Measurements from ENCODE around the gene GLIS1.
"Not testable (repeated sequence)": the region's sequence is repeated elsewhere in the genome, so short reads cannot be mapped to it uniquely, and the experiment has no call there.

Gene GLIS1

DNA sequence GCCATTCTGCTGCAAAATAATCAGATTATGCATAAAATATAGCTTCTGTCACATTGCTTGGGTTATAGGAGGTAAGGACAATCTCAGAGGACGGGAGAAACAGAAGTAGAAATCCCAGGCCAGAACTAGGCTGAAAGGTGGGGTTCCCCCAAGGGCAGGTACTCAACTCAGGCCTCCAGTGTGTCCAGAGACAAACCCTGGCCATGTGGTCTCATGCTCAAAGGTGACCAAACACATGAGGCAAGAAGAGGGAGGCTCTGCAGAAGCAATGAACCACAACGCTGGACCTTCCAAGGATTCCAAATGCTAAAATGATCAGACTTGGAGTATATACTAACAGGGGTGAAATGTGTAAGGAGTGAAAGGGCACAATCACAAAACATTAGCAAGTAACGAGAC is 176.0 kb downstream of the GLIS1 start:
- no peak for DNase-seq (ENCODE audit: low read depth in 2 of 2, low spot score in 1 of 2)

DNA sequence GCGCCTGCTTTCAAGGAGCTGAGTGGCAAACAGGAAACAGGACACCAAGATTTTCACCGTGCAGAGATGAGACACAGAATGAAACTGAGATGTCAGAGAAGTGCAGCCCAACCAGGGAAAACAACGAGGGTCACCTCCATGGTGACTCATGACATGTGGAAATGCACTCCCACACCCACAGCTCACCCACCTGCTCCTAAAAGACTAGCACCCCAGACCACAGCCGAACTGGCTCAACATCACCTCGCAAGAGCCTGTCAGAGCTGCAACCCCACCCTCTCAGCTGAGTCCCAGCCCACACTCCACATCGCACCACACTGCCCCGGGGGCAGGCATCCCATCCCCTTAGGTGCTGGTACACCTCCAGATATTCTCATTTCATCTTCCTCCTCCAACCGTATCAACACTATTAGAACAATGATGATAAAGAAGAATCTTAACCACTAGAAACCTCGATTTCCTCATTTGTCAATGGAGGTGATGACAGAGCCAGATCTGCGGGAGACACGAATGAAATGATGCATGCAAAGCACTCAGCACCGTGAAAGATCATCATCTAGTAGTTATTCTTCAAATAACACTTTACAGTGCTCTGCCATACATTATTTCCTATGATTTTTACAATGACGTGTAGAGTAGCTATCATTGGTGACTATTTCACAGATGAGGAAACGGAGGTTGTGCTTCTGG is 176.5 kb downstream of the GLIS1 start:
- no peak for DNase-seq (ENCODE audit: low read depth in 2 of 2, low spot score in 1 of 2)

DNA sequence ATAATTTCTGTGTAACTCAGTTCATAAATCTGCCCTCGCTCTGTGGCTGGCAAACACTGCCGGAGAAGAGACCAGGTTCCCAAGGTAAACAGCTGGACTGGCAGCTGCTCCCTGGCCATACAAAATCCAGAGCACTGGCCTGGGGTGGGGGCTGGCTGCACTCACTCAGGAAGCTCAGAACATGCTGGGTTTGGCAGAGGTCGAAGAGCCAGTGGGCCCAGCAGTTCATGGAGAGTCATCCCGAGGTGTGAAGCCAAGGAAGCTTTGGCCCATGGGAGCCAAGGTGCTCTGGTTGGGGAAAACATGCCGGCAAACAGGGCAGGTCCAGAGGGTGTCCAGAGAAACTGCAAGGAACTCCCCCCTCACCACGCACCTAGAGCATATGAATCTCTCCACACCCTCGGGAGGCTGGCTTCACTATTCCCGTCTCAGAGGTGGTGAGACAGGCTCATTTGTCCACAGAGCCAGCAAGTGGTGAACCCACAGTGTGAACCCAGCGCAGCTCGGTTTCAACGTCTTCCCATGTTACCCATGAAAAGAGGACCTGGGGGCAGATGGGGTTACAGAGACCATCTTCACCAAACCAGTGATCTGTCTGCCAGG is 177.4 kb downstream of the GLIS1 start:
- no peak for DNase-seq (ENCODE audit: low read depth in 2 of 2, low spot score in 1 of 2)

DNA sequence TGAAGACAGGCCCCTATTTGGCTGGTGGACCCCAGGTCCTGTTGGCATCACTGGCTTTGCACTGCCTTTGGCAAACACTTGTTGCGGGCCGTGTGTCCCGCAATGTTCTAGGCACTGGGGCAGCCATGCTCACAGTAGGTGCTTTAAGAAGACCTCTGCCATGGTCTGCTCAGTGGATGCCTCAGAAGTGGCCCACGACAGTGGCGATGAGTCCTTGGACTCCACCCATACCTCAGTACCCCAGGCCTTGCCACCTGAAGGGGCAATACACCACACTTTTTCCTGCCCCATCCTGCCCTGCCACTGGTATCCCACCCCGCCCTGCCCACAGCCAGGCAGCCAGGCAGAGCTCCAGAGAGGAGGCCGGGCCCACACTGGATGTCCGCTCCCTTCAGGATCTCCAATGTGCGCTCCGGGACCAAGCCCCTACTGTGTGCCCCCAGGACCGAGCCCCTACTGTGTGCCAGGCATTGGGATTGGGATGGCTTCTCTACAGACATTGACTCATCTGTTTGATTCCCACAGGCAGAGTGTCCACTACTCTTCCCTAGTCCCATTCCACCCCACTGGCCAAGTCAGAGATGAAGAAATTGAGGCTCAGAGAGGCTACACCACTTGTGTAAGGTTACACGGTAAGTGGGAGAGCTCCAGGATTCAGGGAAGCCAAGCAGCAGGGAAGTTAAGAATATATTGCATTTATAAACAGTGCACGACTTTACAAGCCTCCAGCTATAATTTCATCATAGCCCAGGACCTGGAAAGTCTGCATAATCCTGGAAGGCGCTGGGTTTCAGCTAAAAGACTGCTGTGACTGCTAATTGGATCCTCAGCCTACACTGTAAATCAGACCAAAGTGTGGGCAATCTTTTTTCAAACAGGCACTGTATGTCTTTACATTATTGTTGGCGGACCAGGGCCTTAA is 178.1 kb downstream of the GLIS1 start:
- DNase-seq (ENCODE audit: low read depth in 2 of 2, low spot score in 1 of 2): no peak

DNA sequence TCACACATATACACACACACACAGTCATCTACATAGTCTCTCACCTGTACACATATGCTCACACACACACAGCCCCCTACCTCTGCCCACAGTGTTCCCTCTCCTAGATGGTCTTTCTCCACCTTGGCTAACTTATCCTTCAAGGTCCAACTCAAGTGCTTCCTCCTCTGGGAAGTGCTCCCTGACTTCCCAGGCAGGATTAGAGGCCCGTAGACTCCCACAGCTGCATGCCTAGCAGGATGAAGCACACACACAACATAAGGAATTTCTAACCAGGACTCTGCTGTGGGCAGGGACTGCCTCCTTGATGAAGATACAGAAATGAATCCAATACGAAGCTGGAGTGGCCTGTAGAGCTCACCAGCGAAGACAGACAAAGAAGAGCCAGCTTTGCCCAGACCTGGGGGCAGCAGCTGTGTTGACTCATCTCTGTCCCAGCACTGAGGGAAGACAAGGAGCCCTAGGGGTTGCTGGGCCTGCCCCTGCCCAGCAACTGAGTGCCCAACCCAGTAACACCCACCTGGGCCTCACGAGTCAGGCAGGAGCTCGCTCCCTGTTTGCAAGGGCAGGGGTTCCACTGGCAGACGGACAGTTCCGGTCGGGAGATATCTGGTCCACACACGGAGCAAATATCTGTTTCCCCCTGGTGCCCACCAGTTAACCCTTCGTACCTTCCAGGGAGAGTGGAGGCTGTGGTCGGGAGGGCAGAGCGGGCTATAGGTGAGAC is 178.9 kb downstream of the GLIS1 start:
- no peak for DNase-seq (ENCODE audit: low read depth in 2 of 2, low spot score in 1 of 2)

GRCh38 chr1:53559391-53559815 is 179.6 kb downstream of the GLIS1 start:
- no peak for DNase-seq (ENCODE audit: low read depth in 2 of 2, low spot score in 1 of 2)

DNA sequence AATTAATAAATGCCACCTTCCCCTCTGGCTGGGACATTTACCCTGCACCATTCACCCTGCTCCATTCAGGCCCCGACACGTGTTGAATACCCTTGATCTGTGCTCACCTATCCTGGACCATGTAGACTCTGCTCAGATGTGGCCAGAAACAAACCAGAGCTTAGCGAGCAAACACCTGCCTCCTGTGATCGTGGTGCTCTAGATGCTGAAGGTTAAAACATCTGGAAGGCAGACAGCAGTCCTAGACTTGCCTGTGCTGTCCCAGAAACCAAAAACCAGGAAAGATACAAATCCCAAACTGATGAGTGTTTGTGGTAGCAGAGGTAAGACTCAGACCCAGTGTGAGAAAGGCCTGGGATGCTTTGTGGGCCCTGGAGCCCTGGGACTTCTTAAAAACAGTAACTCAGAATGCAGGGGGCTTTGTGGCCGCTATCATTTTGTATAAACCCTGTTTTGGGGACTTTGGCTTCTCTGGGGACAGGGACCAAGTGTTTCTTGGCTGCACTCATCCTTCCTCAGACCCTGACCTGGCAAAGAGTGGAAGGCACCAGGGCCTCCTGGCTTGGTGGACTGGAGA is 180.1 kb downstream of the GLIS1 start:
- DNase-seq (ENCODE audit: low read depth in 2 of 2, low spot score in 1 of 2): no peak

DNA sequence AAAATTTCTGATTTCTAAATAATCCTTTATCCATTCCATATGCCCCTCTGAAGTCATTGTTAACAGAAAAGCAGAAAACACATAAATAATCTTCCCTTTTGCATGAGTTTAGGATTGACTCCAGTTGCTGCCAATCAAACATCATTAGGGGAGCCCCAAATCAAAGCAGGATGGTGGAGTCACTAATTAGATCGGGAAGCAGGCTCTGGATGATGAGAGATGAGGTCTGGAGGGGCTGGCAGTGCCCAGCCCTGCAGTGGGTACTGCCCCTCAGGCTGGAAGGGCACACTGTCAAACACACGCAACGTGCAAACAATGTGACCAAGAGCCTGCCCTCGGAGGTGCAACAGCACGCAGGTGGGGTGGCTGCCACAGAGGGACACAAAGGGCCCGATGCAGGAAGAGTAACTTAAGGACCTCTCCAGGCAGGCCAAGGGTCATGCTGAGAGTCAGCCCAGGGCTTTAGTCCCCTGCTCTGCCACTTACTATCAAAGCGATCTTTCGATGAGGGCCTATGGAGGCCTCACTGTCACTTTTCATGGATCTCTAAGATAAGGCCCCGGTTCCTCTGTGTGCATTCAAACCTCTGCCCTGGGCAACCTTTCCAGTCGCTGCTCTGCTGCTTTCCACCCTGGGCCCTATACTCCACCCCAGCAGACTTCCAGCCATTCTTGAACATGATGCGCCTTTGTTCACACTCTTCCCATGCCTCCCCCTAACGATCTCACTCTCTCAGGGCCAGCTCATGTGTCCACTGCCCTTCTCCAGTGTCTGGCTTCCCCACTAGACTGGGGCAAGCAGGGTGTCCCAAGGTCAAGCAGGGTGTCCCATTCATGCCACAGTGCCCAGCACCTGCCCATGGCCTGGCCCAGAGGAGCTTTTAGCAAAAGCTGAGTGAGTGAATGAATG is 180.9 kb downstream of the GLIS1 start:
- no peak for DNase-seq (ENCODE audit: low read depth in 2 of 2, low spot score in 1 of 2)

DNA sequence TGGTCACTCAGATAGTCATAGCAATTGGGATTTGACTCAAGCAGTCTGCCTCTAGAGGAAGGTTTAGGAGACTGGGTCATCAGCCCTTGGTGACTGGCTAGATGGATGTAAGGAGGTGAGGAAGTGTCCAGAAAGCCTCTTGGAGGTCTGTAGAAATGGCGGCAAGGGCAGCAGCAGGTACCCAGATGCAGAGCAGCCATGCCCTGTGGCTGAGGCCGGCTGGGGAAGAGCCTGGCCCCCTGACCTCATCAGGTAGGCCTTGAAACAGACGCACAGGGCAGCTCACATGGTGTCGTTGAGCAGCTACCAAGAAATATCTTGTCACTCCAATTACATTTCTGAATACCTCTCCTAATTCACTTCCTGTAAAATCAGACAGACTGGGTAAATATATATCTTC is 181.6 kb downstream of the GLIS1 start:
- no peak for DNase-seq (ENCODE audit: low read depth in 2 of 2, low spot score in 1 of 2)

- DNase-seq (ENCODE audit: low read depth in 2 of 2, low spot score in 1 of 2): no peak
Observed at GRCh38 chr1:53556657-53557227, 182.2 kb downstream of the GLIS1 start.

- not testable (repeated sequence) for DNase-seq (ENCODE audit: low read depth in 2 of 2, low spot score in 1 of 2)
Observed at GRCh38 chr1:53555620-53556326, 183.2 kb downstream of the GLIS1 start.

GRCh38 chr1:53554592-53555305 is 184.2 kb downstream of the GLIS1 start:
- no peak for DNase-seq (ENCODE audit: low read depth in 2 of 2, low spot score in 1 of 2)

- DNase-seq (ENCODE audit: low read depth in 2 of 2, low spot score in 1 of 2): no peak
Observed at GRCh38 chr1:53553734-53554509, 185.0 kb downstream of the GLIS1 start.

DNA sequence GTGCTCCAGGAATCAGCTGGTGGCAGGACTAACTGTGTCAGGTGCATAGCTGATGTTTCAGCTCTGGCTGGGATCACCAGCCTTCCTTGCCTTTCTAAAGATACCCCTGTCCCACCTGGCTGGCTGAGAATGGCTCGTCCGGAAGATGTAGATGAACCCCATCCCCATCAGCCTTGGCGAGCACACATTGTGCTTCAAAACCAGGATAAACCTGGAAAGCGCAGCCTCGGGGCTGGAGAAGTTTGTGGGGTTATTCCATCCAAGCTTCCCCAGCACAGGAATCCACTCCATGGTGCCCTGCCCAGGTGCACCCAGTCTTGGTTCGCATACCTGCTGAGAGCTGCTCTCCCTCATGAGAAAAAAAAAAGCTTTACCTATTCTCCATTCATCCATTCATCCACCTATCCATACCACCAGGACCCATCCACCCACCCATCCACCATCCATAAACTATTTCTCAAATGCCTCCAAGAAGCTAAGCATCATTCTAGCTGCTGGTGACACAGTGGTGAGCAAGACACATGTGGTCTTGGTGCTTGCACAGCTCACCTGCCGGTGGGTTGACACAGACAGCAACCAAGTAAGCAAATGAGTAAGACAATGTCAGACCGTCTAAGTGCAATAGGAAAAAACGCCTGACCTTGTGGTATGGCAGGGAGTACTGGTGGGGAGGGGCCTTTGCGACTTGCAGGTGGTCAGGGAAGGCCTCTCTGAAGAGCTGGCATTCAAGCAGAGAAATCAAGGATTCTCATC is 185.8 kb downstream of the GLIS1 start:
- no peak for DNase-seq (ENCODE audit: low read depth in 2 of 2, low spot score in 1 of 2)

DNA sequence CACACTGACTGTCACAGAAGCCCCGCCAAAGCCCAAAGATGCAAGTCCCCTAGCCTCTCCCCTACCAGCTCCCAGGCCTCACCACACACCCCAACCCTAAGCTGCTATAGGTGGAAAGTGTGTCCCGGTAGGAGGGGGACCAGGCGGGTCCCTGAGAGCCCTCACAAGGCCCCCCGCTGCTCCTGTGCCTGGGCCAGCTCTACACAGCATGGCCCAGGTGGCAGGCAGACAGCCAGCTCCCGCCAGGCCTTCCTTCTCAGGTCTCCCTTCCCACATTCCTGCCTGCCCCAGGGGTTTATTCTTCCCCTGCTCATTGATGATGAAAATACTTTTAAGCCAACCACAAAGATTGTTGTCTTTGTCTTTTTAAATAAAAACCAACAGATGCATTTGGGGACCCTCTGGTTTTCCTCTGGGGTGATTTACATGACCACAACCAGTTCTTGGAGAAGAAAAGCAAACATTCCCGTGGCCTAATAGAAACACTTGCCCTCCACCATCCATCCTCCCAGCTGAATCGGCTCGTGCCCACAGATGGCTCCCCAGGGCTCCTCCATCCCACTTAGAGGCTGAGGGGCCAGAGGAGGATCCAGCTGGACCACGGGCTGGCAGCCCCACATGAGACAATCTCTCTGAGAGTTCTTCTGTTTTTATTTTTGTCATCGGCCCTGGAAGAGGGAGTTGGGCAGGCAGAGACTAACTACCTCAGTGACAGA is 186.7 kb downstream of the GLIS1 start:
- DNase-seq (ENCODE audit: low read depth in 2 of 2, low spot score in 1 of 2): no peak

GRCh38 chr1:53551428-53551995 is 187.5 kb downstream of the GLIS1 start:
- no peak for DNase-seq (ENCODE audit: low read depth in 2 of 2, low spot score in 1 of 2)

All from stimulated activated CD8-positive, alpha-beta memory T cell treated with anti-CD3 and anti-CD28 coated beads, Interleukin-4, amount 100 ng/mL, for 1 hour (primary cell).